ENCODE measurements around the gene PTPRK.

- TF ChIP-seq POLR2A (IDR thresholded peaks at IDR 0.05) (no peak), CTCF (IDR thresholded peaks at IDR 0.05) (no peak)
Observed at GRCh38 chr6:127939442-127940066, 580.8 kb downstream of the PTPRK start.
